GM23248 (cell line): Measurements from ENCODE around the gene LHX3.

ENCODE experiments used
- EZH2 ChIP-seq: fragments of 200-600 bp; sonication (generic); IDR thresholded peaks from 2 replicates; pipeline ENCODE4 v1.6.1; 2018; ENCODE audit warnings: antibody characterized with exemption, mild to moderate bottlenecking; ENCODE audit not compliant: insufficient read depth, poor library complexity, severe bottlenecking
- EZH2phosphoT487 ChIP-seq: fragments of 200-600 bp; sonication (generic); IDR thresholded peaks from 2 replicates; pipeline ENCODE4 v1.6.1; 2018; ENCODE audit warnings: antibody characterized with exemption, moderate library complexity, mild to moderate bottlenecking, low read depth; ENCODE audit not compliant: insufficient read depth

- TF ChIP-seq EZH2: no peak
- no peak for TF ChIP-seq EZH2phosphoT487
Observed at GRCh38 chr9:136231478-136232297, 26.8 kb upstream of the LHX3 start.
